Measurements from ENCODE around the gene ABI1.

Gene ABI1

GRCh38 chr10:26854524-26854923, 6.2 kb downstream of the ABI1 start:
- DNase-seq (ENCODE audit: low spot score): no peak

- no peak for DNase-seq (ENCODE audit: low spot score)
These were observed 16.3 kb downstream of the ABI1 start for GRCh38 chr10:26844396-26844975.

GRCh38 chr10:26843736-26844135, 17.0 kb downstream of the ABI1 start:
- no peak for DNase-seq (ENCODE audit: low spot score)

GRCh38 chr10:26841733-26842317, 18.9 kb downstream of the ABI1 start:
- no peak for DNase-seq (ENCODE audit: low spot score)

- no peak for DNase-seq (ENCODE audit: low spot score)
These were observed 19.6 kb downstream of the ABI1 start for GRCh38 chr10:26840938-26841732.

- DNase-seq (ENCODE audit: low spot score): no peak
These were observed 20.7 kb downstream of the ABI1 start for GRCh38 chr10:26839966-26840627.

GRCh38 chr10:26837139-26837538, 23.6 kb downstream of the ABI1 start:
- DNase-seq (ENCODE audit: low spot score): no peak

- no peak for DNase-seq (ENCODE audit: low spot score)
These were observed 25.7 kb downstream of the ABI1 start for GRCh38 chr10:26835025-26835424.

GRCh38 chr10:26832960-26833359, 27.8 kb downstream of the ABI1 start:
- DNase-seq (ENCODE audit: low spot score): peak; percentile 18

- DNase-seq (ENCODE audit: low spot score): no peak
These were observed 28.8 kb downstream of the ABI1 start for GRCh38 chr10:26831936-26832335.

GRCh38 chr10:26829810-26830515, 30.8 kb downstream of the ABI1 start:
- no peak for DNase-seq (ENCODE audit: low spot score)

GRCh38 chr10:26824015-26824690, 36.6 kb downstream of the ABI1 start:
- DNase-seq (ENCODE audit: low spot score): no peak

GRCh38 chr10:26821699-26822570, 38.8 kb downstream of the ABI1 start:
- no peak for DNase-seq (ENCODE audit: low spot score)

- DNase-seq (ENCODE audit: low spot score): no peak
These were observed 45.3 kb downstream of the ABI1 start for GRCh38 chr10:26815500-26815899.

GRCh38 chr10:26810435-26811026, 50.2 kb downstream of the ABI1 start:
- DNase-seq (ENCODE audit: low spot score): no peak

- no peak for DNase-seq (ENCODE audit: low spot score)
These were observed 50.8 kb downstream of the ABI1 start for GRCh38 chr10:26809973-26810372.

- DNase-seq (ENCODE audit: low spot score): no peak
These were observed 53.2 kb downstream of the ABI1 start for GRCh38 chr10:26807532-26807931.

GRCh38 chr10:26806557-26806956, 54.2 kb downstream of the ABI1 start:
- no peak for DNase-seq (ENCODE audit: low spot score)

- DNase-seq (ENCODE audit: low spot score): no peak
These were observed 55.1 kb downstream of the ABI1 start for GRCh38 chr10:26805567-26806245.
